AG09309 (cell line): Measurements from ENCODE around the gene RAVER2.

Source experiments
- DNase-seq: peaks from one replicate; pipeline ENCODE4 v3.0.0-alpha.2; 2010; ENCODE audit warnings: low read depth
- H3K4me3 ChIP-seq: 2 replicates; pipeline ENCODE4 v1.5.1; 2011; ENCODE audit warnings: mild to moderate bottlenecking, low read depth, low read length, moderate library complexity; ENCODE audit not compliant: control insufficient read depth
- CTCF ChIP-seq: IDR thresholded peaks from 2 replicates; pipeline ENCODE4 v1.5.1; 2011; ENCODE audit warnings: mild to moderate bottlenecking, low read depth, low read length, inconsistent platforms; ENCODE audit not compliant: insufficient read depth, control insufficient read depth; ENCODE audit errors: missing control alignments

RAVER2 gene

GRCh38 chr1:64850846-64851245 is 106.0 kb downstream of the RAVER2 start:
- H3K4me3 ChIP-seq: no peak overlapping the region
- DNase-seq: no peak
- no peak for TF ChIP-seq CTCF

GRCh38 chr1:64851664-64852063 is 106.8 kb downstream of the RAVER2 start:
- no peak for DNase-seq
- H3K4me3 ChIP-seq: no peak overlapping the region
- no peak for TF ChIP-seq CTCF

GRCh38 chr1:64854674-64855073 is 109.8 kb downstream of the RAVER2 start:
- H3K4me3 ChIP-seq: no peak overlapping the region
- no peak for TF ChIP-seq CTCF
- no peak for DNase-seq

- TF ChIP-seq CTCF: no peak
These were observed 110.7 kb downstream of the RAVER2 start for GRCh38 chr1:64855557-64855956.

GRCh38 chr1:64856553-64856952 is 111.7 kb downstream of the RAVER2 start:
- no peak for DNase-seq
- TF ChIP-seq CTCF: no peak

More at GRCh38 chr1:64855557-64855956, 110.7 kb downstream of the RAVER2 start:
- DNase-seq: no peak
- no peak overlapping the region for H3K4me3 ChIP-seq

GRCh38 chr1:64857347-64857746 is 112.5 kb downstream of the RAVER2 start:
- TF ChIP-seq CTCF: no peak
- DNase-seq: no peak
- no peak overlapping the region for H3K4me3 ChIP-seq

More at GRCh38 chr1:64856553-64856952, 111.7 kb downstream of the RAVER2 start:
- H3K4me3 ChIP-seq: no peak overlapping the region

GRCh38 chr1:64861611-64862010 is 116.7 kb downstream of the RAVER2 start:
- H3K4me3 ChIP-seq: no peak overlapping the region
- TF ChIP-seq CTCF: peak; percentile 21
- no peak for DNase-seq
